ENCODE measurements around the gene AOPEP. TPM values are rescaled to one million over a fixed set of nuclear protein-coding genes. Genes with fewer than 3 reads are reported as not detected.
A peak's percentile ranks its signal among the peaks of the same experiment; 100 is the strongest.

AOPEP gene
- total and polyA plus RNA-seq, 2 of the 13 experiments (the other 11 are each of a cell fraction or from before 2014, with no cell fraction given) = 22.2 to 41.6 TPM

DNA sequence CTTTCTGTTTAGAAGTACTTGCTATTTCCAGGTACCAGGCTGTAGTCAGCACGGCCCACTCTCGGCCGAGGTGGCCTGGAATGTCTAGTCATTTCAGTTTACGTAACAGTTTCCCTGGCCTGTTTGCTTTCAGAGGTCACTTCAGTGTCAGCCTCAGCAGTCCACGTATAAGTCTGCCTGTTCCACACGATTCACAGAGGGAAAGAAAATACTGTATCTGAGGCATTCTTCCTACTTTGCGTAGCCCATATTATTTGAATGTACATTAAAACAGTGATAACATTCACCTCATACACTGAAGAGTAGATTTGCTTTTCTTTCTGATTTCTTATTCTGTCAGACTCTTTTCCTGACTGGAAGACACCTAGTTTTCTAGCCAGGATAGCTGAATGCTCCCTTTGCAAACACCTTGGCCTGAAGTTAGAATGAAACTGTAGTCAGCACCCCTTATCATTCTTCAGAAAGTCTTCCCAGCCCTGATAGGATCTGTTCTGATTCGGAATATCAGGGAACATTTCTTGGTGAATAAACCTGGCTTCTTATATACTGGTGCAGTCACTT, 140.9 kb downstream of the AOPEP start (continued):
- TF ChIP-seq, protein P1, sequence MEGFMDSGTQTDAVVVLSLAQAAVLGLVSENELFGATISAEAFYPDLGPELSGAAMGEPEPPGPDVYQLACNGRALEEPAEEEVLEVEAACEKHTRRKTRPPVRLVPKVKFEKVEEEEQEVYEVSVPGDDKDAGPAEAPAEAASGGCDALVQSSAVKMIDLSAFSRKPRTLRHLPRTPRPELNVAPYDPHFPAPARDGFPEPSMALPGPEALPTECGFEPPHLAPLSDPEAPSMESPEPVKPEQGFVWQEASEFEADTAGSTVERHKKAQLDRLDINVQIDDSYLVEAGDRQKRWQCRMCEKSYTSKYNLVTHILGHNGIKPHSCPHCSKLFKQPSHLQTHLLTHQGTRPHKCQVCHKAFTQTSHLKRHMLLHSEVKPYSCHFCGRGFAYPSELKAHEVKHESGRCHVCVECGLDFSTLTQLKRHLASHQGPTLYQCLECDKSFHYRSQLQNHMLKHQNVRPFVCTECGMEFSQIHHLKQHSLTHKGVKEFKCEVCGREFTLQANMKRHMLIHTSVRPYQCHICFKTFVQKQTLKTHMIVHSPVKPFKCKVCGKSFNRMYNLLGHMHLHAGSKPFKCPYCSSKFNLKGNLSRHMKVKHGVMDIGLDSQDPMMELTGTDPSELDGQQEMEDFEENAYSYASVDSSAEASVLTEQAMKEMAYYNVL (CRISPR knock-in tag; IDR thresholded peaks at IDR 0.05; ENCODE audit: borderline replicate concordance) = peak; percentile 42; the same call in 1 of the 2 replicates
- no peak for TF ChIP-seq PRMT3 (CRISPR knock-in tag; IDR thresholded peaks at IDR 0.05; ENCODE audit: borderline replicate concordance, low read depth)
- TF ChIP-seq FOSL2 (CRISPR knock-in tag; IDR thresholded peaks at IDR 0.05) = peak; percentile 89
- TF ChIP-seq, protein P2, sequence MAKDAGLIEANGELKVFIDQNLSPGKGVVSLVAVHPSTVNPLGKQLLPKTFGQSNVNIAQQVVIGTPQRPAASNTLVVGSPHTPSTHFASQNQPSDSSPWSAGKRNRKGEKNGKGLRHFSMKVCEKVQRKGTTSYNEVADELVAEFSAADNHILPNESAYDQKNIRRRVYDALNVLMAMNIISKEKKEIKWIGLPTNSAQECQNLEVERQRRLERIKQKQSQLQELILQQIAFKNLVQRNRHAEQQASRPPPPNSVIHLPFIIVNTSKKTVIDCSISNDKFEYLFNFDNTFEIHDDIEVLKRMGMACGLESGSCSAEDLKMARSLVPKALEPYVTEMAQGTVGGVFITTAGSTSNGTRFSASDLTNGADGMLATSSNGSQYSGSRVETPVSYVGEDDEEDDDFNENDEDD (CRISPR knock-in tag; IDR thresholded peaks at IDR 0.05; ENCODE audit: borderline replicate concordance) = no peak
- TF ChIP-seq, protein P3, sequence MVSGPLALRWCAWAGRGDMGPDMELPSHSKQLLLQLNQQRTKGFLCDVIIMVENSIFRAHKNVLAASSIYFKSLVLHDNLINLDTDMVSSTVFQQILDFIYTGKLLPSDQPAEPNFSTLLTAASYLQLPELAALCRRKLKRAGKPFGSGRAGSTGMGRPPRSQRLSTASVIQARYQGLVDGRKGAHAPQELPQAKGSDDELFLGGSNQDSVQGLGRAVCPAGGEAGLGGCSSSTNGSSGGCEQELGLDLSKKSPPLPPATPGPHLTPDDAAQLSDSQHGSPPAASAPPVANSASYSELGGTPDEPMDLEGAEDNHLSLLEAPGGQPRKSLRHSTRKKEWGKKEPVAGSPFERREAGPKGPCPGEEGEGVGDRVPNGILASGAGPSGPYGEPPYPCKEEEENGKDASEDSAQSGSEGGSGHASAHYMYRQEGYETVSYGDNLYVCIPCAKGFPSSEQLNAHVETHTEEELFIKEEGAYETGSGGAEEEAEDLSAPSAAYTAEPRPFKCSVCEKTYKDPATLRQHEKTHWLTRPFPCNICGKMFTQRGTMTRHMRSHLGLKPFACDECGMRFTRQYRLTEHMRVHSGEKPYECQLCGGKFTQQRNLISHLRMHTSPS (CRISPR knock-in tag; IDR thresholded peaks at IDR 0.05; ENCODE audit: low read depth) = no peak
- no peak for TF ChIP-seq SAFB2 (CRISPR knock-in tag; IDR thresholded peaks at IDR 0.05; ENCODE audit: borderline replicate concordance, low read depth)
- TF ChIP-seq YEATS2 (CRISPR knock-in tag; IDR thresholded peaks at IDR 0.05; ENCODE audit: borderline replicate concordance) = peak; percentile 62; the same call in 1 of the 2 replicates
- TF ChIP-seq HMG20A (CRISPR knock-in tag; IDR thresholded peaks at IDR 0.05; ENCODE audit: borderline replicate concordance) = peak; percentile 78; the same call in 1 of the 2 replicates
- TF ChIP-seq RNF2 (conservative IDR thresholded peaks at IDR 0.05; ENCODE audit: low read depth) = no peak
- no peak for TF ChIP-seq ZNF674 (CRISPR knock-in tag; IDR thresholded peaks at IDR 0.05; ENCODE audit: low read depth)
- TF ChIP-seq ZNF788 (CRISPR knock-in tag; IDR thresholded peaks at IDR 0.05; ENCODE audit: borderline replicate concordance) = peak; percentile 58; the same call in 1 of the 2 replicates
- TF ChIP-seq, protein P4, sequence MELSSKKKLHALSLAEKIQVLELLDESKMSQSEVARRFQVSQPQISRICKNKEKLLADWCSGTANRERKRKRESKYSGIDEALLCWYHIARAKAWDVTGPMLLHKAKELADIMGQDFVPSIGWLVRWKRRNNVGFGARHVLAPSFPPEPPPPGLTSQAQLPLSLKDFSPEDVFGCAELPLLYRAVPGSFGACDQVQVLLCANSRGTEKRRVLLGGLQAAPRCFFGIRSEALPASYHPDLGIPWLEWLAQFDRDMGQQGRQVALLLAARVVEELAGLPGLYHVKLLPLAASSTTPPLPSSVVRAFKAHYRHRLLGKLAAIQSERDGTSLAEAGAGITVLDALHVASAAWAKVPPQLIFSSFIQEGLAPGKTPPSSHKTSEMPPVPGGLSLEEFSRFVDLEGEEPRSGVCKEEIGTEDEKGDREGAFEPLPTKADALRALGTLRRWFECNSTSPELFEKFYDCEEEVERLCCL (CRISPR knock-in tag; IDR thresholded peaks at IDR 0.05; ENCODE audit: borderline replicate concordance) = no peak
- TF ChIP-seq, protein P5, sequence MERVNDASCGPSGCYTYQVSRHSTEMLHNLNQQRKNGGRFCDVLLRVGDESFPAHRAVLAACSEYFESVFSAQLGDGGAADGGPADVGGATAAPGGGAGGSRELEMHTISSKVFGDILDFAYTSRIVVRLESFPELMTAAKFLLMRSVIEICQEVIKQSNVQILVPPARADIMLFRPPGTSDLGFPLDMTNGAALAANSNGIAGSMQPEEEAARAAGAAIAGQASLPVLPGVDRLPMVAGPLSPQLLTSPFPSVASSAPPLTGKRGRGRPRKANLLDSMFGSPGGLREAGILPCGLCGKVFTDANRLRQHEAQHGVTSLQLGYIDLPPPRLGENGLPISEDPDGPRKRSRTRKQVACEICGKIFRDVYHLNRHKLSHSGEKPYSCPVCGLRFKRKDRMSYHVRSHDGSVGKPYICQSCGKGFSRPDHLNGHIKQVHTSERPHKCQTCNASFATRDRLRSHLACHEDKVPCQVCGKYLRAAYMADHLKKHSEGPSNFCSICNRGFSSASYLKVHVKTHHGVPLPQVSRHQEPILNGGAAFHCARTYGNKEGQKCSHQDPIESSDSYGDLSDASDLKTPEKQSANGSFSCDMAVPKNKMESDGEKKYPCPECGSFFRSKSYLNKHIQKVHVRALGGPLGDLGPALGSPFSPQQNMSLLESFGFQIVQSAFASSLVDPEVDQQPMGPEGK (CRISPR knock-in tag; IDR thresholded peaks at IDR 0.05) = no peak
- TF ChIP-seq AHR (CRISPR knock-in tag; IDR thresholded peaks at IDR 0.05) = no peak
- no peak for TF ChIP-seq NFIB (CRISPR knock-in tag; IDR thresholded peaks at IDR 0.05; ENCODE audit: borderline replicate concordance)
- TF ChIP-seq, protein P6, sequence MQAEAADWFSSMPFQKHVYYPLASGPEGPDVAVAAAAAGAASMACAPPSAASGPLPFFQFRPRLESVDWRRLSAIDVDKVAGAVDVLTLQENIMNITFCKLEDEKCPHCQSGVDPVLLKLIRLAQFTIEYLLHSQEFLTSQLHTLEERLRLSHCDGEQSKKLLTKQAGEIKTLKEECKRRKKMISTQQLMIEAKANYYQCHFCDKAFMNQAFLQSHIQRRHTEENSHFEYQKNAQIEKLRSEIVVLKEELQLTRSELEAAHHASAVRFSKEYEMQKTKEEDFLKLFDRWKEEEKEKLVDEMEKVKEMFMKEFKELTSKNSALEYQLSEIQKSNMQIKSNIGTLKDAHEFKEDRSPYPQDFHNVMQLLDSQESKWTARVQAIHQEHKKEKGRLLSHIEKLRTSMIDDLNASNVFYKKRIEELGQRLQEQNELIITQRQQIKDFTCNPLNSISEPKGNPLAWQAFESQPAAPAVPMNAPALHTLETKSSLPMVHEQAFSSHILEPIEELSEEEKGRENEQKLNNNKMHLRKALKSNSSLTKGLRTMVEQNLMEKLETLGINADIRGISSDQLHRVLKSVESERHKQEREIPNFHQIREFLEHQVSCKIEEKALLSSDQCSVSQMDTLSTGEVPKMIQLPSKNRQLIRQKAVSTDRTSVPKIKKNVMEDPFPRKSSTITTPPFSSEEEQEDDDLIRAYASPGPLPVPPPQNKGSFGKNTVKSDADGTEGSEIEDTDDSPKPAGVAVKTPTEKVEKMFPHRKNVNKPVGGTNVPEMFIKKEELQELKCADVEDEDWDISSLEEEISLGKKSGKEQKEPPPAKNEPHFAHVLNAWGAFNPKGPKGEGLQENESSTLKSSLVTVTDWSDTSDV (CRISPR knock-in tag; IDR thresholded peaks at IDR 0.05) = no peak
- TF ChIP-seq HCFC1 (IDR thresholded peaks at IDR 0.05; ENCODE audit: low read depth, low read length) = no peak
- TF ChIP-seq KDM6A (CRISPR knock-in tag; IDR thresholded peaks at IDR 0.05; ENCODE audit: low read depth) = no peak
